B cell (primary cell): ENCODE measurements around the gene MAPT. TPM values are rescaled to one million over a fixed set of nuclear protein-coding genes. Genes with fewer than 3 reads are reported as not detected.

Experiments used
- ATAC-seq: fragments of 200-7000 bp; cut with Tn5 transposase; one replicate; pipeline ENCODE4 v1.10.0; 2021; ENCODE audit warnings: low read depth, mild to moderate bottlenecking, moderate number of reproducible peaks, moderate library complexity
- CTCF ChIA-PET: fragments of 350-600 bp; sonication (Branson Sonifier 250); formaldehyde crosslinking; loops from one replicate; lab custom pipeline; 2021; ENCODE audit warnings: antibody characterized with exemption, inconsistent platforms; lab: Charles Lee
- POLR2A ChIA-PET: fragments of 350-600 bp; sonication (Branson Sonifier 250); formaldehyde crosslinking; loops from one replicate; lab custom pipeline; 2021; ENCODE audit warnings: antibody characterized with exemption; lab: Charles Lee
- DNase-seq: peaks from one replicate; pipeline ENCODE4 v3.0.0; 2013
- H2AFZ ChIP-seq: 2 replicates; pipeline ENCODE4 v1.6.1; 2012; ENCODE audit warnings: mild to moderate bottlenecking, low read depth, low read length; ENCODE audit not compliant: insufficient read depth, poor library complexity, severe bottlenecking
- H3K27ac ChIP-seq, 2 donors: 1 replicate in 1 of 2; 2 replicates in 1 of 2; pipeline ENCODE4 v1.5.1; 2012 to 2013; ENCODE audit warnings: low read length in 2 of 2, mild to moderate bottlenecking in 2 of 2, moderate library complexity in 1 of 2
- H3K27me3 ChIP-seq, 4 experiments: fragments of 200-600 bp in 1 of 4; sonication (generic) in 1 of 4; replicated peaks in 1 of 4; 1 replicate in 2 of 4; 2 replicates in 2 of 4; pipeline versions ENCODE4 v1.6.1 to v1.7.0; 2013 to 2016; ENCODE audit warnings: low read length in 3 of 4, mild to moderate bottlenecking in 2 of 4, mixed read lengths in 1 of 4, moderate library complexity in 1 of 4; ENCODE audit not compliant: insufficient read depth in 4 of 4, control insufficient read depth in 3 of 4; ENCODE audit errors: control extremely low read depth in 1 of 4
- H3K36me3 ChIP-seq, 2 experiments: replicated peaks in 1 of 2; 1 replicate in 1 of 2; 2 replicates in 1 of 2; pipeline versions ENCODE4 v1.6.1 to v1.7.1; 2013; ENCODE audit warnings: low read length in 1 of 2; ENCODE audit not compliant: insufficient read depth in 2 of 2, control insufficient read depth in 1 of 2; ENCODE audit errors: control extremely low read depth in 1 of 2, extremely low read depth in 1 of 2
- H3K4me1 ChIP-seq, 2 donors: fragments of 200-600 bp in 1 of 2; sonication (generic) in 1 of 2; 1 replicate in 1 of 2; 2 replicates in 1 of 2; pipeline versions ENCODE4 v1.5.1 to v1.6.1; 2013 to 2017; ENCODE audit warnings: low read length in 2 of 2; ENCODE audit not compliant: control insufficient read depth in 2 of 2, insufficient read depth in 2 of 2
- H3K4me2 ChIP-seq: replicated peaks from 2 replicates; pipeline ENCODE3; 2012; ENCODE audit warnings: mild to moderate bottlenecking, low read depth, low read length; ENCODE audit not compliant: poor library complexity, severe bottlenecking
- H3K4me3 ChIP-seq, 5 experiments: fragments of 200-600 bp in 1 of 5; sonication (generic) in 1 of 5; 1 replicate in 3 of 5; 2 replicates in 2 of 5; pipeline versions ENCODE4 v1.5.1 to v1.7.0; 2011 to 2016; ENCODE audit warnings: low read length in 4 of 5, mild to moderate bottlenecking in 4 of 5, low read depth in 2 of 5, control low read depth in 1 of 5, moderate library complexity in 1 of 5; ENCODE audit not compliant: insufficient read depth in 1 of 5; ENCODE audit errors: control extremely low read depth in 1 of 5, extremely low read depth in 1 of 5
- H3K79me2 ChIP-seq: fragments of 200-600 bp; sonication (generic); one replicate; pipeline ENCODE4 v1.6.0; 2016; ENCODE audit warnings: low read length; ENCODE audit not compliant: control insufficient read depth, insufficient read depth
- H3K9ac ChIP-seq: fragments of 200-600 bp; sonication (generic); 2 replicates; pipeline ENCODE4 v1.6.1; 2017; ENCODE audit warnings: mild to moderate bottlenecking, low read length, moderate library complexity
- H3K9me3 ChIP-seq, 3 donors: one replicate each; pipeline versions ENCODE4 v1.6.1 to v1.7.1; 2013; ENCODE audit warnings: low read length in 2 of 3; ENCODE audit not compliant: control insufficient read depth in 2 of 3, insufficient read depth in 1 of 3; ENCODE audit errors: control extremely low read depth in 1 of 3
- H4K20me1 ChIP-seq: 2 replicates; pipeline ENCODE4 v1.6.0; 2012; ENCODE audit warnings: mild to moderate bottlenecking, low read length; ENCODE audit not compliant: insufficient read depth, control insufficient read depth, poor library complexity, severe bottlenecking
- H3K27ac Mint-ChIP-seq: one replicate; pipeline ENCODE4 v1.8.0; 2021; ENCODE audit warnings: mixed read lengths
- H3K27me3 Mint-ChIP-seq: one replicate; pipeline ENCODE4 v1.8.0; 2021; ENCODE audit warnings: mixed read lengths
- H3K4me1 Mint-ChIP-seq: one replicate; pipeline ENCODE4 v1.8.0; 2021; ENCODE audit warnings: mixed read lengths
- H3K4me3 Mint-ChIP-seq: one replicate; pipeline ENCODE4 v1.8.0; 2021; ENCODE audit warnings: mixed read lengths
- H3K9me3 Mint-ChIP-seq: one replicate; pipeline ENCODE4 v1.8.0; 2022; ENCODE audit warnings: mixed read lengths; ENCODE audit not compliant: insufficient read depth
- EZH2 ChIP-seq: IDR thresholded peaks from 2 replicates; pipeline ENCODE4 v1.6.1; 2012; ENCODE audit warnings: borderline replicate concordance, low read depth, mild to moderate bottlenecking, moderate library complexity, low read length; ENCODE audit not compliant: insufficient read depth, poor library complexity, severe bottlenecking
- WGBS: methylation state at CpG from one replicate; pipeline ENCODE4 v1.1.5; 2013; ENCODE audit warnings: missing lambda C conversion rate; ENCODE audit not compliant: insufficient coverage; 5-methylcytosine and 5-hydroxymethylcytosine counted together
- intact Hi-C: fragments of 100-400 bp; cut with micrococcal nuclease; formaldehyde crosslinking; loops from one replicate; pipeline ENCODE4 v1.10.0; 2022
- polyA plus RNA-seq: library from polyadenylated mRNA; depleted of rRNA; stranded (reverse); fragments of >200 nt; gene quantifications from 2 replicates; pipeline ENCODE4 v1.2.3, GENCODE V29; 2012
- total RNA-seq, 2 donors: library from RNA; stranded (reverse); fragments of 120-200 nt in 1 of 2; gene quantifications; 1 replicate in 1 of 2; 2 replicates in 1 of 2; pipeline versions ENCODE4 v1.2.3 to v1.2.4, GENCODE V29; 2013 to 2022
- TF ChIP-seq, protein P1 (sequence below): fragments of 200-600 bp; IDR thresholded peaks from one replicate; pipeline ENCODE4 v1.8.0; 2022; ENCODE audit warnings: antibody characterized with exemption, mild to moderate bottlenecking

The MAPT gene
- total and polyA plus RNA-seq, 2 donors (not counting 1 experiment from before 2014, with no cell fraction given) = 0.13 to 0.20 TPM

DNA sequence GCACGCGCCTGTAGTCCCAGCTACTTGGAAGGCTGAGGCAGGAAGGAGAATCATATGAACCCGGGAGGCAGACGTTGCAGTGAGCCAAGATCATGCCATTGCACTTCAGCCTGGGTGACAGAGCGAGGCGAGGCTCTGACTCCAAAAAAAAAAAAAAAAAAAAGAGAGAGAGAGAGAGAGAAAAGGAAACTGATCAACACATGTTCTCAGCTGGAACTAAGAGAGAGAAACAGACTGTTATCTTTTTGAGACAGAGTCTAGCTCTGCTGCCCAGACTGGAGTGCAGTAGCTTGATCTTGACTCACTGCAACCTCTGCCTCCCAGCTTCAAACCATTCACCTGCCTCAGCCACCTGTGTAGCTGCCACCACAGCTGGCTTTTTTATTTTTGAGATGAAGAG, 165.1 kb downstream of the MAPT start:
- peaks cover 3 to 34% of the 10 kb centered on the region in 2 experiments for H3K36me3 ChIP-seq
- H3K79me2 ChIP-seq = peaks cover 26% of the 10 kb centered on the region
- CTCF ChIA-PET = interaction anchor here (0.7 to 3.2 kb wide), 5 partner anchors 16 to 1759 kb away, joined by 3 to 24 read pairs (median 4); no protein-coding TSS in a partner anchor
- POLR2A ChIA-PET = interaction anchor here (0.6 to 0.7 kb wide), 3 partner anchors 127 to 1167 kb away, joined by 3 to 4 read pairs (median 3); no protein-coding TSS in a partner anchor
- ATAC-seq (no peak), DNase-seq (no peak)
- Mint-ChIP-seq H3K27ac (no peak overlapping the region), H3K9me3 (no peaks in the 10 kb centered on the region), H3K27me3 (no peaks in the 10 kb centered on the region), H3K4me1 (no peaks in the 10 kb centered on the region), H3K4me3 (no peak overlapping the region)
- H3K4me3 ChIP-seq = no peak overlapping the region
- no peaks in the 10 kb centered on the region for H3K9me3 ChIP-seq
- TF ChIP-seq, protein P1, sequence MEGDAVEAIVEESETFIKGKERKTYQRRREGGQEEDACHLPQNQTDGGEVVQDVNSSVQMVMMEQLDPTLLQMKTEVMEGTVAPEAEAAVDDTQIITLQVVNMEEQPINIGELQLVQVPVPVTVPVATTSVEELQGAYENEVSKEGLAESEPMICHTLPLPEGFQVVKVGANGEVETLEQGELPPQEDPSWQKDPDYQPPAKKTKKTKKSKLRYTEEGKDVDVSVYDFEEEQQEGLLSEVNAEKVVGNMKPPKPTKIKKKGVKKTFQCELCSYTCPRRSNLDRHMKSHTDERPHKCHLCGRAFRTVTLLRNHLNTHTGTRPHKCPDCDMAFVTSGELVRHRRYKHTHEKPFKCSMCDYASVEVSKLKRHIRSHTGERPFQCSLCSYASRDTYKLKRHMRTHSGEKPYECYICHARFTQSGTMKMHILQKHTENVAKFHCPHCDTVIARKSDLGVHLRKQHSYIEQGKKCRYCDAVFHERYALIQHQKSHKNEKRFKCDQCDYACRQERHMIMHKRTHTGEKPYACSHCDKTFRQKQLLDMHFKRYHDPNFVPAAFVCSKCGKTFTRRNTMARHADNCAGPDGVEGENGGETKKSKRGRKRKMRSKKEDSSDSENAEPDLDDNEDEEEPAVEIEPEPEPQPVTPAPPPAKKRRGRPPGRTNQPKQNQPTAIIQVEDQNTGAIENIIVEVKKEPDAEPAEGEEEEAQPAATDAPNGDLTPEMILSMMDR = no peak
- no peak for TF ChIP-seq EZH2
- H3K27ac ChIP-seq = no peak overlapping the region
- intact Hi-C loops = no loop called here
- H3K27me3 ChIP-seq = no peaks in the 10 kb centered on the region
- H2AFZ ChIP-seq = no peak overlapping the region
- no peak overlapping the region for H3K4me2 ChIP-seq
- H3K9ac ChIP-seq = no peak overlapping the region
- WGBS = 100% methylated on average over 4 of the region's 6 CpGs
- no peaks in the 10 kb centered on the region for H4K20me1 ChIP-seq
- H3K4me1 ChIP-seq = no peaks in the 10 kb centered on the region

DNA sequence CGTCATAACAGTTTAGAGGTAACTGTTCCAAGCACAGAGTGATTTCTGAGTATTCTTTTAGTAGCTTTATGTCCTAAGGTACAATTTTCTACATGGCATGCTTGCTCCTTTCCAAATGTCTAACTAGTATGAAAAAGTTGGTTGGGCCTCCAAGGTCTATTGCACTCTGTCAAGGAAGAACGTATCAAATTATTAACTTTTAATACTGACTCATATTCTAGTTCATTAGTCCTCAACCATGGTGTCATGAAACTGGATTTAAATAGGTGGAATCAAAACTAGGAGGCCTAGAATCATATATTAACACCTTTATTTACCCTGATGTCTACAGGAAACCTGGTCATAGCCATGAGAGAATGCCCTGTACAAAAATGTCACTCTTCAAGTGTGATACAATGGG, 166.1 kb downstream of the MAPT start:
- DNase-seq (no peak), ATAC-seq (no peak)
- intact Hi-C loops = no loop called here
- Histone ChIP-seq H3K4me3 (no peak overlapping the region), H3K79me2 (peaks cover 24% of the 10 kb centered on the region), H3K4me2 (no peak overlapping the region), H3K27me3 (no peaks in the 10 kb centered on the region), H3K9me3 (no peaks in the 10 kb centered on the region), H4K20me1 (no peaks in the 10 kb centered on the region), H3K27ac (no peak overlapping the region), H3K9ac (no peak overlapping the region), H3K4me1 (no peaks in the 10 kb centered on the region), H3K36me3 (peaks cover 7 to 40% of the 10 kb centered on the region in 2 experiments), H2AFZ (no peak overlapping the region)
- POLR2A ChIA-PET = no interaction called here
- no peaks in the 10 kb centered on the region for H3K4me1 Mint-ChIP-seq
- no peak for TF ChIP-seq EZH2
- TF ChIP-seq, protein P1 = no peak
- H3K27ac Mint-ChIP-seq = no peak overlapping the region
- CTCF ChIA-PET = interaction anchor here (1.5 kb wide), 1 partner anchor 57 kb away, joined by 5 read pairs; no protein-coding TSS in a partner anchor
- H3K9me3 Mint-ChIP-seq = no peaks in the 10 kb centered on the region
- no peaks in the 10 kb centered on the region for H3K27me3 Mint-ChIP-seq
- WGBS = no CpG with 5 or more reads among the region's 2 CpGs
- no peak overlapping the region for H3K4me3 Mint-ChIP-seq
